Heart left ventricle (tissue), 16 donors: ENCODE measurements around the gene ELOA. TPM values are rescaled to one million over a fixed set of nuclear protein-coding genes. Genes with fewer than 3 reads are reported as not detected.
A peak's percentile ranks its signal among the peaks of the same experiment; 100 is the strongest.

ENCODE experiments used
- ATAC-seq, 4 donors: fragments of 200-7000 bp; cut with Tn5 transposase; one replicate each; pipeline ENCODE4 v1.9.1; 2020 to 2022; ENCODE audit warnings: moderate library complexity in 4 of 4, mild to moderate bottlenecking in 3 of 4, moderate number of reproducible peaks in 1 of 4
- DNase-seq, 5 donors: peaks; one replicate each; pipeline ENCODE4 v3.0.0-alpha.2; 2020
- H3K27ac ChIP-seq, 12 donors: fragments of 200-600 bp; sonication (generic) in 4 of 12; one replicate each; pipeline versions ENCODE4 v1.5.0 to v1.8.0; 2016 to 2022; ENCODE audit warnings: mild to moderate bottlenecking in 2 of 12
- H3K27me3 ChIP-seq, 9 donors: fragments of 200-600 bp; sonication (generic) in 2 of 9; one replicate each; pipeline versions ENCODE4 v1.5.1 to v1.8.0; 2016 to 2022; ENCODE audit warnings: mild to moderate bottlenecking in 3 of 9
- H3K36me3 ChIP-seq, 9 donors: fragments of 200-600 bp; sonication (generic) in 2 of 9; one replicate each; pipeline versions ENCODE4 v1.5.0 to v1.8.0; 2018 to 2022; ENCODE audit warnings: mild to moderate bottlenecking in 2 of 9
- H3K4me1 ChIP-seq, 12 donors: fragments of 200-600 bp; sonication (generic) in 4 of 12; one replicate each; pipeline versions ENCODE4 v1.5.0 to v1.8.0; 2016 to 2022; ENCODE audit warnings: mild to moderate bottlenecking in 3 of 12
- H3K4me3 ChIP-seq, 12 donors: fragments of 200-600 bp; sonication (generic) in 4 of 12; one replicate each; pipeline versions ENCODE4 v1.5.0 to v1.8.0; 2017 to 2022; ENCODE audit warnings: mild to moderate bottlenecking in 9 of 12, moderate library complexity in 4 of 12
- H3K9me3 ChIP-seq, 12 donors: fragments of 200-600 bp; sonication (generic) in 4 of 12; one replicate each; pipeline versions ENCODE4 v1.5.0 to v1.8.0; 2016 to 2022; ENCODE audit warnings: mild to moderate bottlenecking in 1 of 12
- CTCF ChIP-seq, 12 donors: fragments of 200-600 bp; sonication (generic) in 4 of 12; IDR thresholded peaks; one replicate each; pipeline versions ENCODE4 v1.5.0 to v1.8.0; 2018 to 2022; ENCODE audit warnings: antibody characterized with exemption in 12 of 12, mild to moderate bottlenecking in 5 of 12
- POLR2A ChIP-seq, 2 donors: fragments of 450-650 bp; IDR thresholded peaks; one replicate each; pipeline ENCODE4 v1.6.1; 2017; ENCODE audit warnings: antibody characterized with exemption in 2 of 2, mild to moderate bottlenecking in 2 of 2, moderate library complexity in 2 of 2
- WGBS, 4 donors: extraction: QIAGEN DNeasy Blood & Tissue Kit in 2 of 4; methylation state at CpG; one replicate each; pipeline versions ENCODE4 v1.1.5 to v1.1.7; 2013 to 2018; 5-methylcytosine and 5-hydroxymethylcytosine counted together
- intact Hi-C, 10 donors: fragments of 100-400 bp; cut with DNase I; formaldehyde crosslinking; loops; one replicate each; pipeline versions ENCODE4 v1.11.1 to v1.14.2; 2022
- polyA plus RNA-seq, 2 donors: library from polyadenylated mRNA; stranded (reverse); fragments of 200-250 nt; gene quantifications; one replicate each; pipeline ENCODE4 v1.2.3, GENCODE V29; 2013
- total RNA-seq, 9 donors: library from RNA; depleted of rRNA in 2 of 9; stranded (reverse); fragments of >200 nt in 2 of 9; fragmentation: NEBNext Ultra II Directional in 3 of 9; extraction: Animal tissue kit (Norgen Biotek cat#: 25700) in 3 of 9; gene quantifications; one replicate each; pipeline versions ENCODE4 v1.1.0 to v1.2.4, GENCODE V29; 2016 to 2023
- donor health status: ischemic (EF 13 %, LVEDD 7.1; RV severe dilation, severe dysfunction).
- donor health status: healthy with polysubstance abuse.
- donor health status: DM: no; HTN: yes; CAD: no.
- donor health status: DM: no; HTN: no; CAD: no.
- donor health status: ischemic (EF 25% LVEDD 6.9; RV normal size, moderate dysfunction).
- donor health status: ischemic (EF 25% LVEDD 5.7; RV mildly dilated, moderate dysfunction).
- donor health status: healthy.
- donor health status: DM: yes; HTN: yes; CAD: no.
- donor health status: ischemic (EF 35%, LVEDD 5.7; RV mildly dilated, moderate dysfunction).
- donor health status: nonischemic (EF 11% LVEDD 7.7; RV severe dilation, severe dysfunction).
- donor health status: DM: yes; HTN: yes; CAD: no.
- donor health status: PGD.
- donor health status: ischemic (EF 29% LVEDD 5.4; RV normal size, mild dysfunction).
- donor health status: nonischemic (EF 23%, LVEDD 6.1; RV moderate dilation, normal function).

ELOA gene
- total and polyA plus RNA-seq, 11 donors: 11.3 to 45.8 (median 34.0) TPM

GRCh38 chr1:23718482-23718881, 24.8 kb upstream of the ELOA start:
- peak in 1 of 4 donors; percentile 37 for ATAC-seq
- intact Hi-C loops: no loop called here
- TF ChIP-seq POLR2A (IDR thresholded peaks at IDR 0.05) (no peak), CTCF (IDR thresholded peaks at IDR 0.05) (peak in 9 of 12 donors; percentile 9 to 46 (median 19))
- H3K36me3 ChIP-seq: peaks cover 0 to 5% (median 0%) of the 10 kb centered on the region in 9 donors
- H3K27me3 ChIP-seq: no peaks in the 10 kb centered on the region
- 79 to 83% (median 81%) methylated on average over 3 of the region's 3 CpGs for WGBS, 4 donors
- no peak for DNase-seq
- H3K4me3 ChIP-seq: no peak overlapping the region
- peaks cover 0 to 10% (median 2%) of the 10 kb centered on the region in 12 donors for H3K4me1 ChIP-seq
- H3K27ac ChIP-seq: no peak overlapping the region
- no peaks in the 10 kb centered on the region for H3K9me3 ChIP-seq

GRCh38 chr1:23719162-23719820, 24.0 kb upstream of the ELOA start:
- no peak overlapping the region for H3K27ac ChIP-seq
- TF ChIP-seq POLR2A (IDR thresholded peaks at IDR 0.05) (no peak), CTCF (IDR thresholded peaks at IDR 0.05) (no peak)
- H3K36me3 ChIP-seq: peaks cover 0 to 5% (median 0%) of the 10 kb centered on the region in 9 donors
- H3K4me3 ChIP-seq: no peak overlapping the region
- H3K9me3 ChIP-seq: no peaks in the 10 kb centered on the region
- intact Hi-C loops: no loop called here
- 64 to 83% (median 80%) methylated on average over 3 of the region's 3 CpGs for WGBS, 4 donors
- DNase-seq: peak in 1 of 5 donors; percentile 32
- H3K4me1 ChIP-seq: peaks cover 0 to 10% (median 2%) of the 10 kb centered on the region in 12 donors
- no peaks in the 10 kb centered on the region for H3K27me3 ChIP-seq
- peak in 2 of 4 donors; percentile 35 to 67 for ATAC-seq

GRCh38 chr1:23720256-23720995, 22.8 kb upstream of the ELOA start:
- no peak for DNase-seq
- H3K27me3 ChIP-seq: no peaks in the 10 kb centered on the region
- peak in 1 of 4 donors; percentile 31 for ATAC-seq
- H3K4me1 ChIP-seq: peaks cover 0 to 10% (median 2%) of the 10 kb centered on the region in 12 donors
- H3K9me3 ChIP-seq: no peaks in the 10 kb centered on the region
- H3K36me3 ChIP-seq: peaks cover 0 to 4% (median 0%) of the 10 kb centered on the region in 9 donors
- intact Hi-C loops: no loop called here
- H3K4me3 ChIP-seq: no peak overlapping the region
- TF ChIP-seq CTCF (IDR thresholded peaks at IDR 0.05): no peak
- TF ChIP-seq POLR2A (IDR thresholded peaks at IDR 0.05): no peak
- WGBS, 4 donors: 89 to 92% (median 91%) methylated on average over 10 of the region's 10 CpGs
- H3K27ac ChIP-seq: no peak overlapping the region

GRCh38 chr1:23722652-23723051, 20.6 kb upstream of the ELOA start:
- intact Hi-C loops: no loop called here
- Histone ChIP-seq H3K9me3 (no peaks in the 10 kb centered on the region), H3K36me3 (no peaks in the 10 kb centered on the region), H3K27me3 (no peaks in the 10 kb centered on the region), H3K4me1 (peaks cover 0 to 19% (median 2%) of the 10 kb centered on the region in 12 donors), H3K4me3 (no peak overlapping the region), H3K27ac (no peak overlapping the region)
- TF ChIP-seq POLR2A (IDR thresholded peaks at IDR 0.05) (no peak), CTCF (IDR thresholded peaks at IDR 0.05) (no peak)
- 72 to 88% (median 80%) methylated on average over 3 of the region's 3 CpGs for WGBS, 4 donors
- no peak for ATAC-seq
- DNase-seq: no peak
